Epithelial cell of esophagus (primary cell): ENCODE data around the gene KL.

Experiments
- DNase-seq: peaks from one replicate; pipeline ENCODE4 v3.0.0; 2010; ENCODE audit warnings: low read depth
- H3K4me3 ChIP-seq: 2 replicates; pipeline ENCODE4 v1.5.1; 2011; ENCODE audit warnings: mild to moderate bottlenecking, low read length, control low read depth
- CTCF ChIP-seq: IDR thresholded peaks from 2 replicates; pipeline ENCODE4 v1.5.1; 2011; ENCODE audit warnings: low read depth, mild to moderate bottlenecking, low read length, control low read depth, inconsistent platforms; ENCODE audit not compliant: insufficient read depth; ENCODE audit errors: missing control alignments

The KL gene

DNA sequence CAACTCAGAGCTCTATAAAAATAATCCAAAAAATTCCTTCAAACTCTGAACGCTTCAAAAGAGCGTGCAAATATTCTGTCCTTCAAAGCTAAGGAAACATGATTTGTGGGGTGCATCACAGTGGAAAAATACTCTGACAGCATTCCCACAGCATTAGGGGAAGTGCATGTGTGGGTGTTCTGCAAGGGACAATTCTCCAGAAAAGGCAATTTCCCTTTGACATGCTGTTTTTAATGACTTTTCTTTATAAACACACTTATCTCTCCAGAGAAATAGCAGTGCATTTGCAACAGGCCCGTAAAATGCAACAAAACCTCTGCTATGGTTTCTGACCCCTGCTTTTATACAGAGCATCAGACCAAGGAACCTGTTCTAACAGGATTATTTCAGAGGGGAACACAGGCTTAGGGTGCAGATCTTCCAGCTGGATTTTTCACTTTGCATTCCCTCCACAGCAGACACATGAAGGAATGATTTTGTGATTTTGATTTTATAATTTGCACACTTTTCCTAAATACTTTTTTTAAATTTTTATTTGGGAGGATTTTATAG, 42.6 kb downstream of the KL start:
- no peak for TF ChIP-seq CTCF
- H3K4me3 ChIP-seq = no peak overlapping the region
- no peak for DNase-seq

- no peak for DNase-seq
- H3K4me3 ChIP-seq = no peak overlapping the region
- no peak for TF ChIP-seq CTCF
Measured at GRCh38 chr13:33060815-33061214, 44.6 kb downstream of the KL start.

DNA sequence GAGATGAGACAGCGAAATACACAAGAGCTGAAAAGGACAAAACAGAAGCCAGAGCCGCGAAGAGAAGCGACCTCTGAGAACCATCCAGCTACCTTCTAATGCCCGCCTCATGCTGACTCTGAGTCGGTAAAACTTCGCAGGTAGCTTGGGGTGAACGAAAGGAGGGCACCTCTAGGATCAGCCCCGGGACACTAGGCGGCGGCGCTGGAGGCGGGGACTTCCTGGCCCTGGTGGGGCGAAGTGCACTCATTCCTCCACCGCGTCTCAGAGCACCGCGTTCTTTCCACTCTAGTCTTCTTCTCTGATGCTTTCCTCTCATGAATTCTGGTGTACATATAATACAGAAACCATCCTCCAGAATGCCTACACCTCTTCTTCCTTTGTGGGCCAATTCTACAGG, 50.1 kb downstream of the KL start:
- DNase-seq = no peak
- TF ChIP-seq CTCF = no peak

GRCh38 chr13:33069365-33069764, 53.1 kb downstream of the KL start:
- DNase-seq = peak; percentile 21
- TF ChIP-seq CTCF = no peak
- H3K4me3 ChIP-seq = no peak overlapping the region

More for the DNA sequence above, 50.1 kb downstream of the KL start:
- H3K4me3 ChIP-seq = no peak overlapping the region

DNA sequence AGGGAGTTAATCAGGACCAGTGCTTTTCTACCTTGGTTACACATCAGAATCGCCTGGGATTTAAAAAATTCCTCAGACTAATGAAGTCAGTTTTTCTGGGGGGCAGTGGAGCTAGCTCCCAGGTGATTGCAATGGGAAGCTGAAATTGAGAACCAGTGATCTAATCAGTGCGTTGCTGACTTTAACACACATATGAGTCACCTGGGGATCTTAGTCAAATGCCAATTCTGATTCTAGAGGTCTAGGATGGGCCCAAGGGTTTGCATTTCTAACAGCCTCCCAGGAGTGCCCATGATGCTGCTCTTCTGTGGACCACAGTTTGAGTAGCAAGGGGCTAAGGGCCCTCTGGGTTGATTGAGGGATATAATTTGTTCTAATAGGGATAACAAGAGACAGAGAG, 54.5 kb downstream of the KL start:
- no peak overlapping the region for H3K4me3 ChIP-seq
- DNase-seq = peak; percentile 55
- TF ChIP-seq CTCF = no peak

GRCh38 chr13:33072282-33072681, 56.1 kb downstream of the KL start:
- no peak for DNase-seq
- no peak overlapping the region for H3K4me3 ChIP-seq
- no peak for TF ChIP-seq CTCF

DNA sequence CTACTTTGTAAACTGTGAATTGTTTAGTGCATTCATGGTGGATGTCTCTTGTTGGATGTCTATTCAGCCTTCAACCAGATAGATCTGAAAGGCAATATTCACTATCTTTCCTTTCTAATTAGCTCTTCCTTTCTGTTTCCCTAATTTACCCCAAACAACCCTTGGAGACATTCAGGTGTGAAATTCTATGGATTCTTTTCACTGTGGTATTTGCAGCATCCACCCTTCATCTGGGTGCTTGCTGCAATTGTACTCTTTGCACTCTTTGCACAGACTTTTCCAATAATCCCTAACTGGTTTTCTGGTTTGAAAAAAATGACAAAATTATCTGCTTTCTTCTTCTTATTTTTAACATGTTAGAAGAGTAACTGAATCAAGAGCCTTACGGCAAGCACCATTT, 56.5 kb downstream of the KL start:
- no peak overlapping the region for H3K4me3 ChIP-seq
- no peak for DNase-seq
- TF ChIP-seq CTCF = no peak
